ENCODE measurements around the gene SUN1.
"Not testable (repeated sequence)": the region's sequence is repeated elsewhere in the genome, so short reads cannot be mapped to it uniquely, and the experiment has no call there.

Gene SUN1

GRCh38 chr7:835485-836401 is 3.5 kb downstream of the SUN1 start:
- DNase-seq (ENCODE audit: low spot score) = no peak

GRCh38 chr7:836429-836828 is 4.2 kb downstream of the SUN1 start:
- DNase-seq (ENCODE audit: low spot score) = no peak

GRCh38 chr7:837001-837400 is 4.7 kb downstream of the SUN1 start:
- DNase-seq (ENCODE audit: low spot score) = no peak

GRCh38 chr7:840001-840600 is 7.8 kb downstream of the SUN1 start:
- DNase-seq (ENCODE audit: low spot score) = no peak

GRCh38 chr7:841943-842342 is 9.7 kb downstream of the SUN1 start:
- DNase-seq (ENCODE audit: low spot score) = no peak

GRCh38 chr7:842431-843031 is 10.3 kb downstream of the SUN1 start:
- DNase-seq (ENCODE audit: low spot score) = no peak

- DNase-seq (ENCODE audit: low spot score) = no peak
Observed at GRCh38 chr7:843230-843629, 11.0 kb downstream of the SUN1 start.

GRCh38 chr7:844043-844442 is 11.8 kb downstream of the SUN1 start:
- no peak for DNase-seq (ENCODE audit: low spot score)

GRCh38 chr7:844514-844913 is 12.2 kb downstream of the SUN1 start:
- no peak for DNase-seq (ENCODE audit: low spot score)

GRCh38 chr7:845091-845490 is 12.8 kb downstream of the SUN1 start:
- DNase-seq (ENCODE audit: low spot score) = no peak

- DNase-seq (ENCODE audit: low spot score) = no peak
Observed at GRCh38 chr7:845731-846130, 13.5 kb downstream of the SUN1 start.

- DNase-seq (ENCODE audit: low spot score) = not testable (repeated sequence)
Observed at GRCh38 chr7:846958-847650, 14.8 kb downstream of the SUN1 start.

GRCh38 chr7:847728-848127 is 15.5 kb downstream of the SUN1 start:
- DNase-seq (ENCODE audit: low spot score) = not testable (repeated sequence)

GRCh38 chr7:849145-849544 is 16.9 kb downstream of the SUN1 start:
- DNase-seq (ENCODE audit: low spot score) = no peak

GRCh38 chr7:849781-850180 is 17.5 kb downstream of the SUN1 start:
- no peak for DNase-seq (ENCODE audit: low spot score)

GRCh38 chr7:851204-851603 is 18.9 kb downstream of the SUN1 start:
- DNase-seq (ENCODE audit: low spot score) = no peak

GRCh38 chr7:853366-854117 is 21.3 kb downstream of the SUN1 start:
- DNase-seq (ENCODE audit: low spot score) = no peak

GRCh38 chr7:854118-854775 is 22.0 kb downstream of the SUN1 start:
- DNase-seq (ENCODE audit: low spot score) = no peak

- no peak for DNase-seq (ENCODE audit: low spot score)
Observed at GRCh38 chr7:855686-856369, 23.6 kb downstream of the SUN1 start.

- no peak for DNase-seq (ENCODE audit: low spot score)
Observed at GRCh38 chr7:856444-857095, 24.3 kb downstream of the SUN1 start.
